Measurements from ENCODE around the gene DOCK7. TPM values are rescaled to one million over a fixed set of nuclear protein-coding genes. Genes with fewer than 3 reads are reported as not detected.
"Not testable (repeated sequence)": the region's sequence is repeated elsewhere in the genome, so short reads cannot be mapped to it uniquely, and the experiment has no call there.

DOCK7 gene
- total RNA-seq, 2 experiments from 2014 or later: 1.6 to 2.5 TPM

GRCh38 chr1:62593825-62594394 is 94.3 kb downstream of the DOCK7 start:
- no peak for ATAC-seq
- Mint-ChIP-seq H3K4me1 (ENCODE audit: low read depth) (no peaks in the 10 kb centered on the region), H3K27me3 (ENCODE audit: low read depth) (no peaks in the 10 kb centered on the region), H3K36me3 (ENCODE audit: low read depth) (no peaks in the 10 kb centered on the region), H3K27ac (no peak overlapping the region), H3K9me3 (ENCODE audit: insufficient read depth) (no peaks in the 10 kb centered on the region), H3K4me3 (no peak overlapping the region)
- ChIA-PET POLR2A (no interaction called here), CTCF (no interaction called here)
- no peak for DNase-seq

GRCh38 chr1:62590970-62591368 is 97.2 kb downstream of the DOCK7 start:
- no peaks in the 10 kb centered on the region for H3K9me3 Mint-ChIP-seq (ENCODE audit: insufficient read depth)
- POLR2A ChIA-PET: no interaction called here
- CTCF ChIA-PET: no interaction called here
- no peak overlapping the region for H3K27ac Mint-ChIP-seq
- no peak for DNase-seq
- H3K36me3 Mint-ChIP-seq (ENCODE audit: low read depth): no peaks in the 10 kb centered on the region
- no peaks in the 10 kb centered on the region for H3K4me1 Mint-ChIP-seq (ENCODE audit: low read depth)
- H3K27me3 Mint-ChIP-seq (ENCODE audit: low read depth): no peaks in the 10 kb centered on the region
- no peak for ATAC-seq
- no peak overlapping the region for H3K4me3 Mint-ChIP-seq

GRCh38 chr1:62590255-62590969 is 97.8 kb downstream of the DOCK7 start:
- no peak for ATAC-seq
- Mint-ChIP-seq H3K27me3 (ENCODE audit: low read depth) (no peaks in the 10 kb centered on the region), H3K27ac (no peak overlapping the region), H3K4me3 (no peak overlapping the region), H3K9me3 (ENCODE audit: insufficient read depth) (no peaks in the 10 kb centered on the region), H3K4me1 (ENCODE audit: low read depth) (no peaks in the 10 kb centered on the region), H3K36me3 (ENCODE audit: low read depth) (no peaks in the 10 kb centered on the region)
- ChIA-PET CTCF (no interaction called here), POLR2A (no interaction called here)
- no peak for DNase-seq

- Mint-ChIP-seq H3K27me3 (ENCODE audit: low read depth) (no peaks in the 10 kb centered on the region), H3K4me1 (ENCODE audit: low read depth) (no peaks in the 10 kb centered on the region), H3K27ac (no peak overlapping the region), H3K36me3 (ENCODE audit: low read depth) (no peaks in the 10 kb centered on the region), H3K9me3 (ENCODE audit: insufficient read depth) (no peaks in the 10 kb centered on the region), H3K4me3 (no peak overlapping the region)
- CTCF ChIA-PET: no interaction called here
- POLR2A ChIA-PET: no interaction called here
- DNase-seq: no peak
- ATAC-seq: no peak
Observed at GRCh38 chr1:62589321-62589720, 98.9 kb downstream of the DOCK7 start.

GRCh38 chr1:62588000-62588399 is 100.2 kb downstream of the DOCK7 start:
- ATAC-seq: no peak
- Mint-ChIP-seq H3K4me1 (ENCODE audit: low read depth) (no peaks in the 10 kb centered on the region), H3K27ac (no peak overlapping the region), H3K9me3 (ENCODE audit: insufficient read depth) (no peaks in the 10 kb centered on the region), H3K27me3 (ENCODE audit: low read depth) (no peaks in the 10 kb centered on the region), H3K36me3 (ENCODE audit: low read depth) (no peaks in the 10 kb centered on the region), H3K4me3 (no peak overlapping the region)
- DNase-seq: no peak
- POLR2A ChIA-PET: no interaction called here
- CTCF ChIA-PET: no interaction called here

- H3K36me3 Mint-ChIP-seq (ENCODE audit: low read depth): no peaks in the 10 kb centered on the region
- ATAC-seq (no peak), DNase-seq (no peak)
- H3K27ac Mint-ChIP-seq: no peak overlapping the region
- H3K9me3 Mint-ChIP-seq (ENCODE audit: insufficient read depth): no peaks in the 10 kb centered on the region
- no peaks in the 10 kb centered on the region for H3K27me3 Mint-ChIP-seq (ENCODE audit: low read depth)
- POLR2A ChIA-PET: no interaction called here
- H3K4me1 Mint-ChIP-seq (ENCODE audit: low read depth): no peaks in the 10 kb centered on the region
- H3K4me3 Mint-ChIP-seq: no peak overlapping the region
- CTCF ChIA-PET: no interaction called here
Observed at GRCh38 chr1:62585469-62586155, 102.6 kb downstream of the DOCK7 start.

GRCh38 chr1:62573675-62574074 is 114.5 kb downstream of the DOCK7 start:
- DNase-seq: no peak
- CTCF ChIA-PET: no interaction called here
- POLR2A ChIA-PET: no interaction called here
- H3K4me3 Mint-ChIP-seq: no peak overlapping the region
- H3K27me3 Mint-ChIP-seq (ENCODE audit: low read depth): no peaks in the 10 kb centered on the region
- ATAC-seq: no peak
- H3K9me3 Mint-ChIP-seq (ENCODE audit: insufficient read depth): peaks cover 3% of the 10 kb centered on the region
- H3K36me3 Mint-ChIP-seq (ENCODE audit: low read depth): no peaks in the 10 kb centered on the region
- no peak overlapping the region for H3K27ac Mint-ChIP-seq
- no peaks in the 10 kb centered on the region for H3K4me1 Mint-ChIP-seq (ENCODE audit: low read depth)

- no peak overlapping the region for H3K4me3 Mint-ChIP-seq
- no peak for ATAC-seq
- CTCF ChIA-PET: no interaction called here
- H3K4me1 Mint-ChIP-seq (ENCODE audit: low read depth): no peaks in the 10 kb centered on the region
- H3K27me3 Mint-ChIP-seq (ENCODE audit: low read depth): no peaks in the 10 kb centered on the region
- no peak overlapping the region for H3K27ac Mint-ChIP-seq
- no peak for DNase-seq
- peaks cover 3% of the 10 kb centered on the region for H3K36me3 Mint-ChIP-seq (ENCODE audit: low read depth)
- POLR2A ChIA-PET: no interaction called here
- H3K9me3 Mint-ChIP-seq (ENCODE audit: insufficient read depth): peaks cover 8% of the 10 kb centered on the region
Observed at GRCh38 chr1:62572476-62572875, 115.7 kb downstream of the DOCK7 start.

GRCh38 chr1:62571517-62571916 is 116.7 kb downstream of the DOCK7 start:
- H3K27ac Mint-ChIP-seq; CTCF ChIA-PET; POLR2A ChIA-PET; H3K4me3 Mint-ChIP-seq; H3K9me3 Mint-ChIP-seq (ENCODE audit: insufficient read depth); H3K36me3 Mint-ChIP-seq (ENCODE audit: low read depth); DNase-seq; H3K27me3 Mint-ChIP-seq (ENCODE audit: low read depth); ATAC-seq; H3K4me1 Mint-ChIP-seq (ENCODE audit: low read depth): not testable (repeated sequence)

GRCh38 chr1:62567926-62568325 is 120.3 kb downstream of the DOCK7 start:
- H3K4me1 Mint-ChIP-seq (ENCODE audit: low read depth); CTCF ChIA-PET; H3K27me3 Mint-ChIP-seq (ENCODE audit: low read depth); POLR2A ChIA-PET; H3K27ac Mint-ChIP-seq; H3K9me3 Mint-ChIP-seq (ENCODE audit: insufficient read depth); H3K4me3 Mint-ChIP-seq; H3K36me3 Mint-ChIP-seq (ENCODE audit: low read depth); DNase-seq; ATAC-seq: not testable (repeated sequence)

GRCh38 chr1:62567182-62567581 is 121.0 kb downstream of the DOCK7 start:
- H3K4me1 Mint-ChIP-seq (ENCODE audit: low read depth); ATAC-seq; POLR2A ChIA-PET; DNase-seq; CTCF ChIA-PET; H3K4me3 Mint-ChIP-seq; H3K27me3 Mint-ChIP-seq (ENCODE audit: low read depth); H3K9me3 Mint-ChIP-seq (ENCODE audit: insufficient read depth); H3K27ac Mint-ChIP-seq; H3K36me3 Mint-ChIP-seq (ENCODE audit: low read depth): not testable (repeated sequence)

GRCh38 chr1:62561306-62561705 is 126.9 kb downstream of the DOCK7 start:
- DNase-seq (no peak), ATAC-seq (no peak)
- Mint-ChIP-seq H3K27me3 (ENCODE audit: low read depth) (no peaks in the 10 kb centered on the region), H3K36me3 (ENCODE audit: low read depth) (no peaks in the 10 kb centered on the region), H3K9me3 (ENCODE audit: insufficient read depth) (no peaks in the 10 kb centered on the region), H3K4me3 (no peak overlapping the region), H3K27ac (no peak overlapping the region), H3K4me1 (ENCODE audit: low read depth) (no peaks in the 10 kb centered on the region)
- CTCF ChIA-PET: no interaction called here
- POLR2A ChIA-PET: no interaction called here
